GM19468 (cell line): ENCODE results near the gene TRIM67.
"Not testable (repeated sequence)": the region's sequence is repeated elsewhere in the genome, so short reads cannot be mapped to it uniquely, and the experiment has no call there.

Experiments used
- ATAC-seq: cut with Tn5 transposase; IDR thresholded peaks from one replicate; pipeline ENCODE4 v1.9.1; 2021; ENCODE audit warnings: mild to moderate bottlenecking, moderate library complexity, moderate number of reproducible peaks; ENCODE audit not compliant: unreplicated experiment; ENCODE audit errors: extremely low read depth

TRIM67 gene

DNA sequence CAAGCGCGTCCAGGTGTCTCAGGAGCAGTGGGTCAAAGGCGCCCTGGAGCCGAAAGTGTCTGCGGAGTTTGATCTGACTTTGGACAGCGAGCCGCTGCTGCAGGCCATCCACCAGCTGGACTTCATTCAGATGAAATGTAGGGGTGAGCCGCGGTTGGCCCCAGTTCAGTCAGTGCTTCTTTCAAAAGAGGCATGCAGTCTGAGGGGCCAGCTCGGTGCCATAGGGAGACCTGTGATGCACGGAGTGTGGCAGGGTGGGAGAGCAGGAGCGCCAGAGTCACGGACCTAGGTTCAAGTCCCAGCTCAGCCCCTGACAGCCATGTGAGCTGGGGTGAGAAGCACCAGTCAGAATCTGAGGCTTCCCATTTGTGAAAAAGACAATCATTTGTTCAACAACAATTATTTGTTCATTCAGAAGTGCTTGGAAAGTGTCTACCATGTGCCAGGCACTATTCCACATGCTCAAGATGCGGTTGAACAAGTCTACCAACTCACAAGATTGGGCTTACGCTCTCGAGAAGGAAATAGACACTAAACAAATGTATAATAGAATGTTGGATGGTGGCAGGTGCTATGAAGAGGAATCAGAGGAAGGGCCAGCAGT is 39.6 kb downstream of the TRIM67 start:
- no peak for ATAC-seq

- no peak for ATAC-seq
Observed at GRCh38 chr1:231201979-231202633, 40.2 kb downstream of the TRIM67 start.

DNA sequence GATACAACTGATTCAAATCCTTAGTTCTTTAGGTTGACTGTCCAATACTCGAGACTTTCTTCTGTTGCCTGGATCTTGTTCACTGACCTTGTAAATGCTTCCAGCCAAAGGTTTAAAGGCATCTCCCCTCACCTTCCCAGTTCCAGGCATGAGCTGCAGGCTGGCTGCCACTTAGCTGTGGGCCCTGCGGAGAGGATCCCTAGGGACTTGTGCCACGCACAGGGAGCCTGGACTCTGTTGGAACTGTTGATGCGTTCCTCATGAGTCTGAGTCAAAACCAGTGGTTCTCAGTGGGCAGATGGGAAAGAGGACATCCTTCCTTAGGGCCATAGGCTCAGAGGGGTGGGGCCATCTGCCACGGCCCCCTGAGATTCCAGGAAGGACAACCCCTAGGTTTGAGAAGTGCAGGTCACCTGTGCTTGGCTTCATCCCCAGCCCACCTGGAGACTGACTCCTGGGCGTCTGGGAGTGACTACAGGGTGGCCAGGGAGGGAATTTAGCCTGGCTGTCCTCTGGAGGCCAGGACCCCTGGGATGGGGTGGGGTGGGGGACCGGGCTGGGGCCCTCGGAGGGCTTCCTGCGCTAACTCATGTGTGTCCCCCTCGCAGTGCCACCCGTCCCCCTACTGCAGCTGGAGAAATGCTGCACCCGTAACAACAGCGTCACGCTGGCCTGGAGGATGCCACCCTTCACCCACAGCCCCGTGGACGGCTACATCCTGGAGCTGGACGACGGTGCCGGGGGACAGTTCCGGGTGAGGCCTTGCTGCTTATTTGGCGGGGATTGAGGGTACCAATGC is 41.6 kb downstream of the TRIM67 start:
- no peak for ATAC-seq

- ATAC-seq = no peak
Observed at GRCh38 chr1:231206856-231207255, 45.0 kb downstream of the TRIM67 start.

- ATAC-seq = no peak
Observed at GRCh38 chr1:231207437-231207836, 45.6 kb downstream of the TRIM67 start.

DNA sequence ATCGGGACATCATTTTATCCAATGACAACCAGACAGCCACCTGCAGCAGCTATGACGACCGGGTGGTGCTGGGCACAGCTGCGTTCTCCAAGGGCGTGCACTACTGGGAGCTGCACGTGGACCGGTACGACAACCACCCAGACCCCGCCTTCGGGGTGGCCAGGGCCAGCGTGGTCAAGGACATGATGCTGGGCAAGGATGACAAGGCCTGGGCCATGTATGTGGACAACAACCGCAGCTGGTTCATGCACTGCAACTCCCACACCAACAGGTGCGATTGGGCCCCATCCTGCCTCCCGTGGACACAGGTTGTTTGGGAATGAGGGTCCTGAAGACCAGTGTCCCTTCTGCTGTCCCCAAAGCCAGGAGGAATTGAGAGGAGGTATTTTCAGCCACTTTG is 47.1 kb downstream of the TRIM67 start:
- no peak for ATAC-seq

DNA sequence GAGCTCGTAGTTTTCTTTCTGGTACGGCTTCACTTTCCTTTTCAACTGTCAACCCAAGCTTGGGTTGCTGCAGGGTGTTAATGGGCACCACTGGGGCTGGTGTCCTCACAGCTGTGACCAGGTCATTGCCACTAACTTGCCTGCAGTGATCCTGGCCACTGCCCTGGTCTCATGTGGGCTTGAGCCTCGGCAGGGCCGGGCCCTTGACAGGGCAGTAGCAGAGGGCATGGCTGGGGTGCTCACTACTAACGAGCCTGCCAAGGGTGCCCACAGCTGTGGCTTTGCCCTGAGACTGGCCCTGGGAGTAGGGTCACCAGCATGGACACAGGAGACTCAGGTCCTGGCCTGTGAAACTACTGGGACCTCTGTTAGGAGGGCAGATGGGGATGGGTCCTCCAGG is 47.7 kb downstream of the TRIM67 start:
- no peak for ATAC-seq

DNA sequence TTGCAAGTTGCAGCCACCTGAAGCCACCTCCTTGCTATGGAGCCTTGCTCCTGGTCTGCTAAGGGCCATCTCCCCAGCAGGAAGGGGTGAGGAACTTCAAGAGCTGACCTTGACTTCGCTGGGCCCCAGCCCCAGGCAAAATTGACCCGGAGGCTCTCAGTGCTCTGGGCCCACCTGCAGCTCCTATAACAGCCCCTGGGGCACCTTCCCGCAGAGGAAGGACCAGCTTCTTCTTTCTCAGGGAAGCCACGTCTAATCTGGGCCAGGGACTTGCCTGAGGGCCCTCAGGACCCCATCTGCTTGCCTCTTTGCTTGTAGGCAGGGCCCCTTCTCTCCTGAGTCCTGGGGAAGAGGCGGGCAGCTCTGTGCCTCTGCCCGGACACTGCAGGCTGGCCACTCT is 48.3 kb downstream of the TRIM67 start:
- no peak for ATAC-seq

DNA sequence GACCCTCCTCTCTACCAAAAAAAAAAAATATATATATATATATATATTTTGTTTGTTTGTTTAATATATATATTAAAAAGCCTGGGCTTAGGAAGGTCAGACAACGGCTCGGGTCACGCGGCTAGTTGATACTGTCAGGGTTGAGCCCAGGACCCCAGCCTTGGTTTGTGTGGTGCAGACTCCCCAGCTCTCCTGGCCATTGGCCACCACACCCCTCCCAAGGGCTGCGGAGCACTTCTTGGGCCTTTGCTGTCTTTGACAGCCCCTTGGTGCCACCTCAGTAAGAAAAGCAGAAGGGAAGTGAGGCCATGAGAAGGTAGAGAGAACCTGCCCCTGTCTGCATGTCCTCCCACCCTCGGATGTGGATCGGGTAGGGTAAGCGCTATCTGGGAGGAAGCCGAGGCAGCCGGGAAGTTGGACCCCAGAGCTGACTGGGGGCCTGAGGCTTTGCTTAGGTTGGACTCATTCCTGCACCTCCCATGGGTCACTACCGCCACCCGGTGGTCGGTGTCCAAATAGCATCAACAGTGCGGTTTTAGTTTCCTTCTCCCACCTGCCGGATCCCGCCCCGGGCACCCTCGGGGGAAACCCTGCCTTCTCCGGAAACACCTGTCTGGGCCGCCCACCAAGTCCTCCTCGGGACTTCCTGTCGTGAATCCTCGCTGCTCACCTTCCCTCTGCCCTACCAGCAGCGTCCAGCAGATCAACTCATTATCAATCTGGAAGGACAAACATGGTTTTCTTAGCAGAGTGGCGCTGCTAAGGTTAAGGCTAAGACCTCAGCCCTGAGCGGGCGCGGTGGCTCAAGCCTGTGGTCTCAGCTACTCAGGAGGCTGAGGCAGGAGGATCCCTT is 49.4 kb downstream of the TRIM67 start:
- peak; percentile 79 for ATAC-seq

- ATAC-seq = not testable (repeated sequence)
Observed at GRCh38 chr1:231212301-231212700, 50.4 kb downstream of the TRIM67 start.

DNA sequence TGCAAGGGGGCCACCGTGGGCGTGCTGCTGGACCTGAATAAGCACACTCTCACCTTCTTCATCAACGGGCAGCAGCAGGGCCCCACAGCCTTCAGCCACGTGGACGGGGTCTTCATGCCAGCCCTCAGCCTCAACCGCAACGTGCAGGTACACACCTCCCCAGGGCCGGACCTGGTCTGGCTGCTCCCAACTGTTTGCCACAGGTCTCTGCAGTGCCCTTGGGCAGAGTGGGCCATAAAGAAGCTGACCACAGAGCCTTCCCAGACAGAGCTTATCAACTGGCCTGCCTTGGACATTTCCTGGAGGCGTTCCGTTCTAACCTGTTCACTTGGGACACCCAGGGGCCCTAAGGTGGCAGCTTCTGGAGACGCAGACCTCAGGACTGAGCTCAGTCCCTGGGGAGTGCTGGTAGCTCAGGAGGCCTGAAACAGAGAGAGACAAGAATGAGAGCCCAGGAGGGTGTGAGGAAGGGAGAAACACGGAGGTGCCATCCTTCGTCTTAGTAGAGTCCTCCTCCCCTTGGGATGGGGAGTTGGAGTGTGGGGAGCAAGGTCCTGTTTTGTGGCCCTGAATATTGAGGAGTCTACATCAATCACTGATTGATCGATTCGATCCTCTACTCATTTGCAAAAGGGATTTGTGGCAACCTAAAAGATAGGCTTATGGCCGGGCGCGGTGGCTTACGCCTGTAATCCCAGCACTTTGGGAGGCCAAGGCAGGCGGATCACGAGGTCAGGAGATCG is 52.1 kb downstream of the TRIM67 start:
- ATAC-seq = no peak

DNA sequence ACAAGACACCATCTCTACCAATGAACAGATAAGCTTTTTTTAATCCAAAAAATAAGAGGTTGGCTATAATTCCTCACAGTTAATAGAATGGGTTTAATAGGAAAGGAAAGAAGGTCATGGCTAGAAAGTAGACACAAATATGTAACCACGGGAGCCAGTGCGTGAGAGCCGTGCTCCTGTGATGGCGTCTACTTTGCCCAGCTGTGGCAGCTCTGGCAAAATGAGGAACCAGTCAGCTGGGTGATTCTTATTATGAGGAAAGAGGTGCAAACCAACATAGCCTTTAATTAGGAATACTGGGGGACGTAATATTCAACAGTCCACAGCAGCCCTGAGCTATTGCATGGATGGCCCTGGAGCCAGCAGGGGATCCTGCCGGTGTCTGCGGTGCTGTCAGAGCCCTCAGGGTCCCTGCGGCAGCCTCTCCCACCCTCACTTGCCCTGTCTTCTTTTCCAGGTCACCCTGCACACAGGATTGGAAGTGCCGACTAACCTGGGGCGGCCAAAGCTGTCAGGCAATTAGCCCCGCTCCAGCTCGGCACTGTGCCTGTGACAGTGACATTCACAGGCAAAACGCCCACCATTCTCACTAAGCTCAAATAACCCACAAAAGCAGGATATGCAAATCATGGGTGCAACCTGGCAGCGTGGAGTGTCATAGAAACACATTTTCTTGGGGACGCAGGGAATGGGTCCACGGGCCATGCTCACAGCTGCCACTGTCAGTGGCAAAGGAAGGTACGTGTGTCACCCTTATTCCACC is 53.2 kb downstream of the TRIM67 start:
- ATAC-seq = no peak

DNA sequence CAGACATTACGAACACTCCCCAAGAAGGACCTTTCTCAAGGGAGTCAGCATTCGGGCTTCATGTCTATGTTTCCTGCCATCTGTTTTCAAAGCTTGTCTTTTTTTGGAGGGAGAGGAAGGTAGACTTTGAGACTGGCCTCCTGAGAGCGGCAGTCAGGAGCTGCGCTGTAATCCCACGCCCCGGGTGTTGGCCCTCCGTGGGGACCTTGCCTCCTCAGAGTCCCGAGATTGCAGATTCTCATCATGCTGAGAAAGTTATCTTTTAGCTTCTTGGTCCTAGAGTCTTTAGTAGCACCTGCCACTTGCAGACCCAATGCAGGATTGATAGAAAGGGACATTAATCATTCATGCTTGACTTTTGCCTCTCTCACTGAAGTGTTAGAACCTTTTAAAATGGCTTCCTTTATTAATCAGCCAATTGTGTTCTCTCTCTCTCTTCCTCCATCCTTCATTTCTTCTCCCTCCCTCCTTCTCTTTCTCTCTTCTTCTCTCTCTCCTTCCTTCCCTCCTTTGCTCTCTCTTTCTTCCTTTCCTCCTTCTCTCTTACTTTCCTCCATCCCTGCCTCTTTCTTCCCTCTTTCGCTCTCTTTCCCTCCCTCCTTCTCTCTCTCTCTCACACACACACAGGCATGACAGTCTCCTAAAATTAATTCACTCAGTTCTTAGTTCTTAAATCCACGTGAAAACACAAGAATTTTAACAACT is 54.0 kb downstream of the TRIM67 start:
- ATAC-seq = no peak

DNA sequence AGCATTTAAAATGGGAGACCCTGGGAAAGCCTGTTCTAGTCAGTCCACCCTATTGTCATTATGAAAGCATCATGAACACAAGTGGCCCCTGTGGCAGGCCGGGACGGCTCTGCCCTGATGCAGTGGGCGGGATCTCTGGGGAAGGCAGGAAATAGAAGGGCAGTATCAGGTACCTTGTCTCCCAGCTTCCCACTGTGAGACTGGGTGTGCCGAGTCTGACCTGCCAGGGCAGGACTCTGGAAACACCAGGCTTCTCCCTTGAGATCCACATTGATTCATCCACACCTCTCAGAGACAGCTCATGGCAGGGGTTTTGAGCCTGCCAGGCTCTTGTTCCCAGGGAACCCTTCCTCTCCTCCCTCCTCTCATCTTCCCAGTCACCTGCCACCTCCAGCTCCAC is 54.6 kb downstream of the TRIM67 start:
- ATAC-seq = no peak

GRCh38 chr1:231217056-231217455 is 55.2 kb downstream of the TRIM67 start:
- ATAC-seq = no peak

DNA sequence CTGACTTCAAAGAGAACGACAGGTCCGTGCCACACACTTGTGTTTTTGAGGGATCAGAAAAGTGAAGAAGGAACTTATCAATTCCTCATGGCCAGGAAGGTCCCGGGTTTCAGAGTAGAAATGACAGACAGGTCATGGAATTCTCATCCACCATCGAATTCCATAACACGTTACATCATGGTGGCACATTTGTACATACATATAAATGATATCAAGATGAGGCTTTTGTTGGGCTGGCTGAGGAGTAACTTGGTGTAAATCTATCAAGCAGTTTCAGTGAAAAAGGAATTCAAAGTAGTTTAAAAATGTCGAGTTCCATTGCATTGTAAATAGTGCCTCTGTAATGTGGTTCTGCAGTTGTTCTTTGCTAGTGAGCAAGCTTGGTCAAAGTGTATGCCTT is 56.2 kb downstream of the TRIM67 start:
- ATAC-seq = no peak

- no peak for ATAC-seq
Observed at GRCh38 chr1:231219422-231220401, 57.9 kb downstream of the TRIM67 start.
